G401.6 (cell line): ENCODE results near the gene PM20D1.
"Not testable (repeated sequence)": the region's sequence is repeated elsewhere in the genome, so short reads cannot be mapped to it uniquely, and the experiment has no call there.

Experiments used
- FAIRE-seq: peaks from 2 replicates; lab custom pipeline; 2012; peaks lifted over from hg19 to GRCh38; lab: Jason Lieb, UNC

PM20D1 gene, protein sequence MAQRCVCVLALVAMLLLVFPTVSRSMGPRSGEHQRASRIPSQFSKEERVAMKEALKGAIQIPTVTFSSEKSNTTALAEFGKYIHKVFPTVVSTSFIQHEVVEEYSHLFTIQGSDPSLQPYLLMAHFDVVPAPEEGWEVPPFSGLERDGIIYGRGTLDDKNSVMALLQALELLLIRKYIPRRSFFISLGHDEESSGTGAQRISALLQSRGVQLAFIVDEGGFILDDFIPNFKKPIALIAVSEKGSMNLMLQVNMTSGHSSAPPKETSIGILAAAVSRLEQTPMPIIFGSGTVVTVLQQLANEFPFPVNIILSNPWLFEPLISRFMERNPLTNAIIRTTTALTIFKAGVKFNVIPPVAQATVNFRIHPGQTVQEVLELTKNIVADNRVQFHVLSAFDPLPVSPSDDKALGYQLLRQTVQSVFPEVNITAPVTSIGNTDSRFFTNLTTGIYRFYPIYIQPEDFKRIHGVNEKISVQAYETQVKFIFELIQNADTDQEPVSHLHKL

DNA sequence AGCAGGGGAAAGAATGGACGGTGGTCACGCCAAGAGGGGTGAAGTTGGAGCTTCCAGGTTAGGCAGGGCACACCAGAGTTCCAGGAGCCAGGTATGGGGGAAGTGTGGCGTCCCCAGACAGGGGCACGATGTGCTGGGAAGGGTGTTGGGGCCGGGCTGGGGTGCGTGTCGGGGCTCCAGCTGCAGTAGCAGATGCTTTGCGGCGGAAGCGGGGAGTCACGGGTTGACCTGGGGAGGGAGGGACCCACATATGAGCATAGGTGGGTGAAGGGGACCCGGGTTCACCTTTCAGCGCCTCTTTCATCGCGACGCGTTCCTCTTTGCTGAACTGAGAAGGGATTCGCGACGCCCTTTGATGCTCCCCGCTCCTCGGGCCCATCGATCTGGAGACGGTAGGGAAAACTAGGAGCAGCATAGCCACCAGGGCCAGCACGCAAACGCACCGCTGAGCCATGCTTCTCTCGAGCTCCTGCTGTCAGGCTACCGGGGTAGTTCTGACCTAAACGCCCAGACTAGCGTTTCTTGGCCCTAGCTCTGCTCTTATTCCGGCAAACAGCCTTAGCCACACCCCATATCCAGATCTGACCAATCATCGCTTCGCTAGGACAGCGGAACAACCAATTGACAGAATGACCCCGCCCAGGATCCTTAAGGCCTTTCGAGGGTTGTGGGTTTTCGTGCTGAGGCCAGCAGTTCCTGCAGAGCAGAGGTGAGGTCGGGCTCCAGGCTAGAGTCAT is at the start of gene PM20D1:
TSS of gene PM20D1 (minus strand) at position 514 of the 737 bp plus-strand sequence. CDS start at position 454, 60 bp downstream.
- no peak for FAIRE-seq

DNA sequence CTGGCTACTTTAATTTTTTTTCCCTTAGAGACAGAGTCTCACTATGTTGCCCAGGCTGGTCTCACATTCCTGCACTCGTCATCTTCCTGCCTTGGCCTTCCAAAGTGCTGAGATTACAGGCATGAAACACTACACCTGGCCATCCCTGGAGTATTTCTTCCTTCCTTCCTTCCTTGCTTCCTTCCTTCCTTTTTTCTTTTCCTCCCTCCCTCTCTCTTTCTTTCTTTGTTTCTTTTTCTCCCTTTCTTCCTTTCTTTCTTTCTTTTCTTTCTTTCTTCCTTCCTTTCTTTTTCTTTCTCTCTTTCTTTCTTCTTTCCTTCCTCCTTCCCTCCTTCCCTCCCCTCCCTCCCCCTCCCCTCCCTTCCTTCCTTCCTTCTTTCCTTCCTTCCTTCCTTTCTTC is 46.4 kb upstream of the PM20D1 start:
- no peak for FAIRE-seq

DNA sequence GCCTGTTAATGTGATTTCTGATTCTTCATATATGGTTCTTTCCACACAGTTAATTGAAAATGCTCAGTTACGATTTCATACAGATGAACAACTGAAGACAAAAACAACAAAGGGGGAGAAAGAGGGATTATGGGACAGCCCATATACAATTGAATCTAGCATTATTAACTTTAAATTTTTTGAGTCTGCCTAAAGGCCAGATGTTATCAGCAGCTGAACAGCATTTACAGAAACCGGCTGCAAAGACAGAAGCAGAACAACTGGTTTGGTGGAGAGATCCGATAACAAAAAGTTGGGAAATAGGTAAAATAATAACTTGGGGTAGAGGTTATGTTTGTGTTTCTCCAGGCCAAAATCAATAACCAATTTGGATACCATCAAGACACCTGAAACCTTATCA is 44.2 kb upstream of the PM20D1 start:
- not testable (repeated sequence) for FAIRE-seq

DNA sequence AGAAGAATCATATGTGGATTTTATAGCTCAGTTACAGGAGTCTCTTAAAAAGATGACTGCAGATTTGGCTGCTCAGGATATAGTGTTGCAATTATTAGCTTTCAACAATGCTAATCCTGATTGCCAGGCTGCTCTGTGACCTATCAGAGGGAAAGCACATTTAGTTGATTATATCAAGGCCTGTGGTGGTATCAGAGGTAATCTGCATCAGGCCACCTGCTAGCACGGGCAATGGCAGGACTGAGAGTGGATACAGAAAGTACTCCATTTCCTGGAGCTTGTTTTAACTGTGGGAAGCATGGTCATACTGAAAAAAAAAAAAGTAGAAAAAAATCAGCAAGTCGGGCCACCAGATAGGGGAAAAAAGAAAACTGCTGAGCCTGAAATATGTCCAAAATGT is 42.2 kb upstream of the PM20D1 start:
- not testable (repeated sequence) for FAIRE-seq

DNA sequence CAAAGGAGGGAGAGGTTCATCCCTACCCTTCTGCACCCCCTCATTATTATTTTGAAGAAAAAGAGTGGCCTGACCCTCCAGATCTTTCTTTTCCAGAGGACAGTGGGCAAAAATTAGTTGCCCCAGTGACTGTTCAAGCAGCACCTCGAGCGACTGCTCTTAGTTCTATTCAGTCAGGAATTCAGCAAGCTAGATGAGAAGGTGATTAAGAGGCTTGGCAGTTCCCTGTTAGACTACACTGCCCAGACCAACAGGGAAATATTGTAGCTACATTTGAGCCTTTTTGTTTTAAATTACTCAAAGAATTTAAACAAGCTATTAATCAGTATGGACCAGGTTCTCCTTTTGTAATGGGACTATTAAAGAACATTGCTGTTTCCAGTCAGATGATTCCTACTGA is 41.5 kb upstream of the PM20D1 start:
- FAIRE-seq, result not testable (repeated sequence)

DNA sequence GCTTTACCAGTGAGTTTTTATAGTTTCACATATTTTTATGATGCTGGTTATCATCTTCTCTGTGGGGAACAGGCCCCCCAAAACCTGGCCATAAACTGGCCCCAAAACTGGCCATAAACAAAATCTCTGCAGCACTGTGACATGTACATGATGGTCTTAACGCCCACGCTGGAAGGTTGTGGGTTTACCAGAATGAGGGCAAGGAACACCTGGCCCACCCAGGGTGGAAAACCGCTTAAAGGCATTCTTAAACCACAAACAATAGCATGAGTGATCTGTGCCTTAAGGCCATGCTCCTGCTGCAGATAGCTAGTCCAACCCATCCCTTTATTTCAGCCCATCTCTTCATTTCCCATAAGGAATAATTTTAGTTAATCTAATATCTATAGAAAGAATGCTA is 40.7 kb upstream of the PM20D1 start:
- FAIRE-seq, result not testable (repeated sequence)

DNA sequence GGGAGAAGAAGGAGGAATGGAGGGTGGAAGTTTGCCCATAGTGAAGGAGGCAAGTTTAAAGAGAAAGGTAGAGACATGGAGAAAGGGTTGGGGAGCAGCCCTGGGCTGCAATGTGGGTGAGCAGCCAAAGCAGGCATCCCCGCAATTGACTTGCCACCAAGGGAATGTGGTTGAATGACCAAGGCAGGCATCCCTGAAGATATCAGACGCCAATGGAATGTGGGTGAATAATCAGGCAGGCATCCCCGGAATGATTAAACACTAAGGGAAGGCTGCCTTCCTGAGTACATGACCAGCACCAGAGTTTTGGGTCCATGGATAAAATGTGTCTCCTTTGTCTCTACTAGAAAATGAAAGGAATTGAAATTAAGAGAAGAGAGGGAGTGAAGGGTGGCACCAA is 39.8 kb upstream of the PM20D1 start:
- FAIRE-seq, result not testable (repeated sequence)

DNA sequence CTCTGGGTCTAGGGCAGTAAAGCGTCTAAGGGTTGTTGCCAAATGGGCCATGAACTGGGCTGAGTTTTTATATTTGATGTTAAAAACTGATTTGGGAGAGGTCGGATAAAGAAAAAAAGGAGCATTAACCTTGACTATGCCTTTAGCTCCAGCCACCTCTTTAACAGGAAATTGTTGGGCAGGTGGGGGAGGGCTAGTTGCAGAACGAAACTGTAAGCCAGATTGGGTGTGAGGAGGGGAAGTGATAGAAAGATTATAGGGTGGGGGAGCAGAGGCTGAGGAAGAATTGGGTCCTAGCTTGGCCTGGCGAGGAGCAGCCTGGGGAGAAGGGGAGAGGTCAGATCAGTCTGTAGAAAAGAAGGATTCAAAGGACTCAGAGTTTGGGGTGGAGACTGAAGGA is 39.1 kb upstream of the PM20D1 start:
- FAIRE-seq, result not testable (repeated sequence)

DNA sequence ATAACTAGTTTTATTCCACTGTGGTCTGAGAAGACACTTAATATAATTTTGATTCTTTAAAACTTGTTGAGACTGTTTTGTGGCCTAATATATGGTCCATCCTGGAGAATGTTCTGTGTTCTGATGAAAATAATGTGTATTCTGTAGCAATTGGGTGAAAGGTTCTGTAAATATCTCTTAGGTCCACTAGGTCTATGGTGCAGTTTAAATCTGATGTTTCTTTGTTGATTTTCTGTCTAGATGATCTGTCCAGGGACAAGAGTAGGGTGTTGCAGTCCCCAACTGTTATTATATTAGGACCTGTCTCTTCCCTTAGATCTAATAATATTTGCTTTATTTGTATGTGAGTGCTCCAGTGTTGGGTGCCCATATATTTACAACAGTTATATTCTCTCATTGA is 33.9 kb upstream of the PM20D1 start:
- FAIRE-seq, result no peak

DNA sequence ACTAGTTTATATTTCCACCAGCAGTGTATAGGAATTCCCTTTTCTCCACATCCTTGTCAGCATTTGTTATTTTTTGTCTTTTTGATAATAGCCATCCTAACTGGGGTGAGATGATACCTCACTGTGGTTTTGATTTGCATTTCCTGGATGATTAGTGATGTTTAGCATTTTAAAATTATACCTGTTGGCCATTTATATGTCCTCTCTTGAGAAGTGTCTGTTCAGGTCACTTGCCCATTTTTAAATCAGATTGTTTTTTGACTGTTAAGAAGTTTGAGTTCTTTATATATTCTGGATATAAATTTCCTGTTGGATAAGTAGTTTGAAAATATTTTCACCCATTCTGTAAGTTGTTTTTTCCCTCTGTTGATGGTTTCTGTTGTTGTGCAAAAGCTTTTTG is 31.0 kb upstream of the PM20D1 start:
- no peak for FAIRE-seq

DNA sequence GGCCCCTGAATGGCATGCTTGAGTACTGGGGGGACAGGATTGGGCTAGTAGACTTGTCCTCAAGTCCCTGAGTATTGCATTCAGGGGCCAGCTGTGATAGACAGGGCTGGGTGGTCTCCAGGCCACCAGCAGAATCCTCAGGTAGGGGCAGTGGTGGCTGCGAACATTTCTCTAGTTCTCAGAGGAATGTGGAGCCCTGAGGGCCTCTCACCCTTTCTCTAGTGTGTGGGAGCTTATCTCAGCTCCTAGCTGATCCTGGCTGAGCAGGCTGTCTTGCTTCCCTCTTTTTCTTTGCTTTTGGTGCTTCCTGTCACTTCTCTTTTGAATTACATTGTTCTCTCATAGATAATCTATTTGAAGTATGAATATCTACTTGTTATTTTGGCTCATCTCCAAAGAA is 30.0 kb upstream of the PM20D1 start:
- no peak for FAIRE-seq

DNA sequence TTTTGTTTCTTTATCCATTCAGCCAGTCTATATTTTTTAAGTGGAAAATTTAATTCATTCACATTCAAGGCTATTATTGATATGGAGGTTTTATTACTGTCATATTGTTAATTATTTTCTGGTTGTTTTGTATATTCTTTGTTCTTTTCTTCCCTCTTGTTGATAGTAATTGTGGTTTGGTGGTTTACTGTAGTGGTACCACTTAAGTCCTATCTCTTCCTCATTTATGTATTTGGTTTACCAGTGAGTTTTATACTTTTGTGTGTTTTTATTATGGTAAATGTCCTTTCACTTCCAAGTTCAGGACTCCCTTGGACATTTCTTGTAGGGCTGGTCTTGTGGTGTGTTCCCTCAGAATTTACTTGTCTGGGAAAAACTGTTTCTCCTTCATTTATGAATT is 28.1 kb upstream of the PM20D1 start:
- FAIRE-seq, result no peak

DNA sequence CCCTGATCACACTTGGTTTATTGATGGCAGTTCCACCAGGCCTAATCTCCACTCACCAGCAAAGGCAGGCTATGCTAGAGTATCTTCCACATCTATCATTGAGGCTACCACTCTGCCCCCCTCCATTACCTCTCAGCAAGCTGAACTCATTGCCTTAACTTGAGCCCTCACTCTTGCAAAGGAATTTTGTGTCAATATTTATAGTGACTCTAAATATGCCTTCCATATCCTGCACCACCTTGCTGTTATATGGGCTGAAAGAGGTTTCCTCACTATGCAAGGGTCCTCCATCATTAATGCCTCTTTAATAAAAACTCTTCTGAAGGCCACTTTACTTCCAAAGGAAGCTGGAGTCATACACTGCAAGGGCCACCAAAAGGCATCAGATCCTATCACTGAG is 23.2 kb upstream of the PM20D1 start:
- not testable (repeated sequence) for FAIRE-seq

DNA sequence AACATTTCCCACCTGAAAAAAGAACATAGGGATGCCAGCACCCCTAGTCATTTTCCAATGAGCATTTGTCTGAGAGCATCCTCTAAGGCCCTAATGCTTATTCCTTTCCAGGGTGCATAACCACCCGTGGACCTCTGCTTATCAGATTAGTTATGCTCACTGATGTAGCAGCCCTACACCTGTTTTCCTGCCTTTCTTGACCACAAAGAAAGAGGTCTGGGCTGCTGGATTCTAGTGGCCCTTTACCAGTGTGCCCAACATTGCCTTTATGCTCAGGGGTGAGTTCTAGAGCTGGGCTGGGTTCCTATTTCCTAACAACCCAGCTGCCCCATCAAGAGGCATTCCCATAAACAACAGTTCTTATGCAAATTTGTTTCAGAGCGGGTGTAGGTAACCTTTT is 20.3 kb upstream of the PM20D1 start:
- no peak for FAIRE-seq

DNA sequence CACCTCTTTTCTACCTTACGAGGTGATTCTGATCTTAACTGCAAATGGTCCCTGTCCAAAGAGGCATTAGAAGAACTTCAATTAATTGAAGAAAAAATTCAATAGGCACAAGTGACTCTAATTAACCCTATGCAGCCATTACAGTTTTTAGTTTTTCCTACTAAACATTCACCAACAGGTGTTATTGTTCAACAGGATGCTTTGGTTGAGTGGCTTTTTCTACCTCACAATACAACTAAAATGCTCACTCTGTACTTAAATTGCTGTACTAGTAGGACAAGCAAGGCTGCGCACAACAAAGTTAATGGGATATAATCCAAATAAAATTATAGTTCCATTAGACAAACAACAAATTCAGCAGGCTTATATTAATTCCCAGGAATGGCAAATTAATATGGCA is 11.6 kb upstream of the PM20D1 start:
- no peak for FAIRE-seq

DNA sequence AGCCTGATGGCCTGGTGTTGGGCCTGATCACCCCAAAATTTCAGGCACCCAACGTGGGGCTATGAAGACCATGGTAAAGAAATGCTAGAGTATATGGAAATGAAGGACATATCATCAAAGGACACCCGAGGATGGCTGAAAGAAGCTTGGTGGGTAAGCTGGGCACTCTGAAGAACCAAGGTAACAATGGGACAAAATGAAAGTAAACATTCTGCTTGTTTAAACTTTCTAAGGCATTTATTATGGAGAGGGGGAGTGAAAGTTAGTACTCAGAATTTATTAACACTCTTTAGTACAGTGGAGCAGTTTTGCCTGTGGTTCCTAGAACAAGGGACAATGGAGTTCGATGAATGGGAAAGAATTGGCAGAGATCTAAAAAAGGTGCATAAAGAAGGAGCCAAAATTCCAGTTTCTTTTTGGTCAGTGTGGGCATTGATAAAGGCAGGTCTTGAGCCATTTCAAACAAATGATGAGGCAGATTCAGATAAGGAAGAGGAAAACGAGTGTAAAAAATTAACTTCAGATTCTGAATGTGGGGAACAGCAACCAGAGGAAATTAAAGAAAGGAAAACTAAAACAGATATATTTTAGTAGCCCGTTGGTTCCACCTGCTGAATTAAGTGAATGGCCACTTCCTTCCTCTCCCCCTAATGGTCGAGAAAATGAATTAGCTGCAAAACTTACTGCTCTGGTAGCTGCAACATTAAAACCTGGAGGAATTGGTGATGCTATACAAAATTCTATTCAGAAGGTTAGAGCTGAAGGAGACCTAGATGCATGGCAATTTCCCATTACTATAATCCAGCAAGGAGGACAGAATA is 8.4 kb upstream of the PM20D1 start:
- FAIRE-seq, result no peak

DNA sequence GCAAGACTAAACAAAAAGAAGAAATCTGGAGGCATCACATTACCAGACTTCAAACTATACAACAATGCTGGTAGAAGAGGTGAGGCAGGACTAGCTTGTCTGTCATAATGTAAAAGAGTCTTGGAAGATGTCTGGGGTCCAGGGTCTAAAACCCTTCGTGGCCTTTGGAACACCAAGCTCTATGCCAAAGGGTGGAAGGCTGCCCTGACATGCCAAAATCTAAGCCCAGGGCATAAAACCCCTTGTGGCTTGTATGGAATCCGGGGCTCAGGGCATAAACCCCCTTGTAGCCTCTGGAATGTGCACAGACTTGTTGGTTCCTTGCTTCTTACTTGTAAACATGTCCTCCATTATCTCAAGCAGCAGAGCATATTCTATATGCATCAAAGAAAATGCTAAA is 7.6 kb upstream of the PM20D1 start:
- not testable (repeated sequence) for FAIRE-seq

DNA sequence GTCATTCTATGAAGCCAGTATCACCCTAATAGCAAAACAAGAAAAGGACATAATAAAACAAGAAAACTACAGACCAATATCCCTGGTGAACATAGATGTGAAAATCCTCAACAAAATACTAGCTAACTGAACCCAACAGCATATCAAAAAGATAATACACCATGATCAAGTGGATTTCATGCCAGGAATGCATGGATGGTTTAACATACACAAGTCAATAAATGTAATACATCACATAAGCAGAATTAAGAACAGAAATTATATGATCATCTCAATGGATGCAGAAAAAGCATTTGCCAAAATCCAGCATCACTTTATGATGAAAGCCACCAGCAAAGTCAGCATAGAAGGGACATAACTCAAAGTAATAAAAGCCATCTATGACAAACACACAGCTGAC is 6.5 kb upstream of the PM20D1 start:
- no peak for FAIRE-seq

DNA sequence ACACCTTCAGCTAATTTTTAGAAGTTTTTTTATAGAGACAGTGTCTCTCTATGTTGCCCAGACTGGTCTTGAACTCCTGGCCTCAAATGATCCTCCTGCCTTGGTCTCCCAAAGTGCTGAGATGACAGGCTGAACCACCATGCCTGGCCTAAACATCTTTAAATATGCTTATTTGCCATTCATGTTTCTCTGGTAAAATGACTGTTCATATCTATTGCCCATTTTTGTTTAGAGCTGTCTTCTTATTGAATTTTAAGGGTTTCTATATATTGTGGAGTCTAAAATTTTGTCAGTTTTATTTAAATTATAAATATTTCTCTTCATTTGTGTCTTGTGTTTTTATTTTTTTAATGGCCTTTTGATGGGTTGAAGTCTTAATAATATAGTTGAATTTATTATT is 3.0 kb upstream of the PM20D1 start:
- FAIRE-seq, result no peak

DNA sequence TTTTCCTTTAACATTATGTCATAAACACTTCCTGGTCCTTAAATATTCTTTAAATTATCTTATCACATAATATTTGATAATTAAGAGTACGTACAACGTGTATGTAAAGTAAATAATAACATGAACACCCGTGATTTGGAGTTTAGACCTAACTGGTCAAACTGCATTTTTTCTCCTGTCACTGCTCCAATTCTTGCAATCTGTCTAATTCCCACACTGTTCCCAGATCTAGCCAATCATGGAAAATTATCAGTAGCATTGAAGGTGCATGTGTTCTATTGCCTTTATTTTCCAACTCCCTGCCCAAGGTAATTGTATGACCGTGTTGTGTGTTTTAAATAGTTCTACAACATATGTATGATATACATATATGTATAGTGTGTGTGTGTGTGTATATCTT is 2.1 kb upstream of the PM20D1 start:
- FAIRE-seq, result no peak

DNA sequence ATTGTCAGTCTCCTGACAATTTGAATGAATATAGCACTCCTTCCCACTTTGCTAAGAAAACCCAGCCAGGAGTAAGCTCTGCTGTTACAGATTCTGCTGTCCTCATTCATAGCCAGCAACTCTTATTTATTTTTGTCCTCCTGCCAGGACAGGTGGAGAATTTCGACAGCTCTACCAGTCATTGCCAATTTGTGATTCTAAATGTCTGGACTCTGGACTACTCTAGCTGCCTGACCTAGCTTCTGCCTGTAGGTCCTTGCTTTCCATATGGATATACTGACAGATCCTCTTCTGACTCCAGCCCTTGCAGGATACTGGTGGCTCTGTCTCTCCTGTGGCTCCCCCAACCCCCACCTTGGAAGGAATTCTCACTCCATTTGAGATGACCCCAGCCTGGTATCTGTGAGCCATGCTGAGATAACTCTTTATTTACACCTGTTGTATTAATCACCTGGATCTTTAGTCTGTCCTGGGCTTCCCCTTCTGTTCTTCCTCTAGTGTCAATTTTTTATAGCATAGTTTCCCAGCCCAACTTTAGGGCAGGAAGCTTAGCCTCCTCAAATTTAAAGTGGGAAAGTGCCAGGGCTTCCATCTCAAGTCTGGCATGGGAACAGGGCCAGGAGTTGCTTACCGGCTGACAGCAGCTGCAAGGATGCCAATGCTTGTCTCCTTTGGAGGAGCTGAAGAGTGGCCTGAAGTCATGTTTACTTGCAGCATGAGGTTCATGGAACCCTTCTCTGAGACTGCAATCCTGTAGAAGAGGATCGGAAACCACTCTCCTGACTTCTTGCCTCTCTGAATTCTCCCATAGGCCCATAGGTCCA is 6.7 kb downstream of the PM20D1 start:
- FAIRE-seq, result no peak

DNA sequence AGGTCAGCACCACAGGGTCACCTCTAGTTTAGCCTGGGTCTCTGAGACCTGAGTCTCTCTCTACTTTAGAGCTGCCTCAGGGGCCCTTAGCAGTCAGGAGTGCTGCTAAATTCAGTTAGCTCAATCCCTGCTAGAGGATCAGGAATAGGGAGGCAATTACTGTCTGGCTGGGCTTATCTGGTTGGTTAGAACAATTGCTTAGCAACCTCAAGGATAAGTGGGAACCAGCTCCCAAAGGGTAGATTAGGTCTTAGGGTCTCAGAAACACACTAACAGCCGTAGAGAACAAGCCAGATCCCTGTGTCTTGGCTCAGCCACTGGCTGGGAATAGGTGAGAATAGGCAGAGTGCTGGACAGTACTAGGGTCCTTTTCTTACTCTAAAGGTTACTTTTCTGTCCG is 7.7 kb downstream of the PM20D1 start:
- no peak for FAIRE-seq
